HG02970 (cell line): Measurements from ENCODE around the gene TSBP1.

Experiments
- ATAC-seq: cut with Tn5 transposase; IDR thresholded peaks from one replicate; pipeline ENCODE4 v1.9.1; 2021; ENCODE audit warnings: mild to moderate bottlenecking, moderate library complexity, moderate number of reproducible peaks; ENCODE audit not compliant: unreplicated experiment, low FRiP score

Gene TSBP1, protein sequence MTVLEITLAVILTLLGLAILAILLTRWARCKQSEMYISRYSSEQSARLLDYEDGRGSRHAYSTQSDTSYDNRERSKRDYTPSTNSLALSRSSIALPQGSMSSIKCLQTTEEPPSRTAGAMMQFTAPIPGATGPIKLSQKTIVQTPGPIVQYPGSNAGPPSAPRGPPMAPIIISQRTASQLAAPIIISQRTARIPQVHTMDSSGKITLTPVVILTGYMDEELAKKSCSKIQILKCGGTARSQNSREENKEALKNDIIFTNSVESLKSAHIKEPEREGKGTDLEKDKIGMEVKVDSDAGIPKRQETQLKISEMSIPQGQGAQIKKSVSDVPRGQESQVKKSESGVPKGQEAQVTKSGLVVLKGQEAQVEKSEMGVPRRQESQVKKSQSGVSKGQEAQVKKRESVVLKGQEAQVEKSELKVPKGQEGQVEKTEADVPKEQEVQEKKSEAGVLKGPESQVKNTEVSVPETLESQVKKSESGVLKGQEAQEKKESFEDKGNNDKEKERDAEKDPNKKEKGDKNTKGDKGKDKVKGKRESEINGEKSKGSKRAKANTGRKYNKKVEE

DNA sequence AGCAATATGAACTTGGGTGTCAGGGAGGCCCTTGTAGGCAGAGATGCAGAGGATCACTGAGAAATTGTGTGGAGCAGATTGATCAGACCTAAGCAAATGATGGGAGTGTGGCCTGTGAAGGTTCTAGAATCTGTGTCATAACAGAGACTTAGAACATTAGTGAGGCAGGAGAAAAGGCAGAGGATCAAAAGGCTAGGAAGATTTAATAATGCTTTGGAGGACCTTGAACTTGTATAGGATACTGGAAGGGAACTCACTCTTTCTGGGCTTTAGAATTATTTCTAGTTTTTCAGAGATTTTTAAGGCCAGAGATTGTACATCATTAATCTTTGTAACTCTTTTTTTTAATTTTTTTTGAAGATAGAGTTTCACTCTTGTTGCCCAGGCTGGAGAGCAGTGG is at the start of gene TSBP1:
Gene TSBP1, minus strand, starts transcription at position 101 of the 400 bp plus-strand sequence. CDS start 197 bp downstream, outside the sequence.
- no peak for ATAC-seq

- ATAC-seq = no peak
Observed at GRCh38 chr6:32416036-32416435, 44.3 kb upstream of the TSBP1 start.

GRCh38 chr6:32415521-32416019 is 43.9 kb upstream of the TSBP1 start:
- ATAC-seq = no peak

DNA sequence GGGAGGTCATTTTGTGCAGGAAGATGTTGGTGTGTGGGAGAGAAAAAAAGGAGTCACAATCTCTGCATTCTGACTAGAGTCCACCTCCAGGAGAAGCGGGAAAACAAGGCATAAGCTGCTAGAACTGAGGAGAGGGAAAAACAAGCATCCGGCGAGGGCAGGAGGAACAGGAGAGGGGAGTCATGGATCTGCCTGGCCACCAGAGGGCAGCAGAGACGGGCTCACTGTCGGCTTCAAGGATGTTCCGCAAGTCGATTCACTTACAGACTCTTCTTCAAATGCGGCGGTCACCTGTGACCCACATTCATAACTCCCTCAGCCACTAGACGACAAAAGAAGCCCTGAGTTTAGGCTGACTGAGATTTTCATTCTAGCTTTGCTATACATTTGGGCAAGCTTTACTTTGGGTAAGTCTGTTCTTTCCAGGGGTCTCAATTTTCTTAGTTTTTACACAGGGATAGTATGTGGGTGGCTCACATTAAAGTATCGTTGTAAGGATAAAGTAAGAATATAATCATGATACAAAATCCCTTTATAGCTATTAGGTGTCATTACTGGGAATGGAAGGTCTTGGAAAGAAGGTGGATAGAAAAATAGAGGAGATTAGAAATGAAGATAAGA is 41.8 kb upstream of the TSBP1 start:
- no peak for ATAC-seq

GRCh38 chr6:32411566-32412327 is 40.0 kb upstream of the TSBP1 start:
- ATAC-seq = no peak

DNA sequence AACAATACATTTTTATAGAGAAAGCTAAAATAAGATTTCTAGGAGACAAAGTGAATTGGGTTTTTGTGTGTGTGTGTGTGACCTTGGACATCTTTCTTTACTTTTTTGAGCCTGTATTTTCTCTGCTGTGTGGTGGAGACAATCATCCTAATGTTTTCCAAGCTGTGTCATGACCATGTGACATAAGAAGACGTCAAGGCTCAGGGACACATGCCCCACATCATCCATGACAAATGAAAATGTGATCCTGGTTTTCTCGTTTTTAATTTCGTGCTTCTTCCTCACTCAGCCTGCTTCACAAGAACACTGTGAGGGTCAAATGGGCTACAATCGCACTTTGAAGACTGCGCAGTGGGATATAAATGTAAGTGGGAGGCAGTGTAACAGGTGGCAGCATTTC is 39.2 kb upstream of the TSBP1 start:
- no peak for ATAC-seq

DNA sequence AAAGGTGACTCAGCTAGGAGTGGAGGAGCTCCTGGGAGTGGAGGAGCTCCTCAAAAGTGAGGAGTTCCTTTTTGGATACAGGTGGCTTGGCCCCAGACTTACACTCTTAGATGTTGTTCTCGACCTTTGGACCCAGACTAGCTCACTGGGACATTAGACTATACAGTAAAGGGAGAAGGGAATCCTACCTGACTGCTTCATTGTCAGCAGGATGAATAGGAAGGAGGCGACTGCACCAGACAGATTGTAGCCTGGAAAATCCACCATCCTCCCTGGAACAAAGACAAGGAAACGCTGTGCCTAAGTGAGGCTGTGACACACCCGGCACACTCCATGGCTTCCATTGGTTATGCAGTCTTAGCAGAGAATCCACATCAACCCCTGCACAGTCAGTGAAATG is 35.2 kb upstream of the TSBP1 start, which contains the start of gene BTNL2:
Gene BTNL2, minus strand, starts transcription at position 325 of the 400 bp plus-strand sequence. Its CDS starts 58 bp downstream, at position 267.
- no peak for ATAC-seq

- no peak for ATAC-seq
Observed at GRCh38 chr6:32406197-32406596, 34.5 kb upstream of the TSBP1 start.

DNA sequence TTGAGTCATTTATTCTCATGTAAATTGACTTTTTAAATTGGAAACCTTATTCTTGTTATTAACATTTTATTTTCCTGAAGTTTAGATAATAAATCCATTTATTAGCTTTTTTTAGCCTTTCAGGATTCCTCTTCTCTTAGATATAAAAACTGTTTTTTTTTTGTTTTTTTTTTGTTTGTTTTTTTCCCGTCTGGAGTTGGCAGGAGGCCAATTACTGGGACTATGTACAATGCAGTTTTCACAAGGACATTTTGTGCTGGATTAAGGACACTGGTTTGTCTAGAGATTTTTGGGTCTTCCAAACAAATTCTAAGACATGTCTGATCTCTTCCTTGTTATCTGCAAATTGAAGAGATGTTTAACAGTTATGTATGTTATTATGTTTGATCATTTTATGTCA is 34.0 kb upstream of the TSBP1 start:
- ATAC-seq = no peak

- ATAC-seq = no peak
Observed at GRCh38 chr6:32402812-32403211, 31.1 kb upstream of the TSBP1 start.

DNA sequence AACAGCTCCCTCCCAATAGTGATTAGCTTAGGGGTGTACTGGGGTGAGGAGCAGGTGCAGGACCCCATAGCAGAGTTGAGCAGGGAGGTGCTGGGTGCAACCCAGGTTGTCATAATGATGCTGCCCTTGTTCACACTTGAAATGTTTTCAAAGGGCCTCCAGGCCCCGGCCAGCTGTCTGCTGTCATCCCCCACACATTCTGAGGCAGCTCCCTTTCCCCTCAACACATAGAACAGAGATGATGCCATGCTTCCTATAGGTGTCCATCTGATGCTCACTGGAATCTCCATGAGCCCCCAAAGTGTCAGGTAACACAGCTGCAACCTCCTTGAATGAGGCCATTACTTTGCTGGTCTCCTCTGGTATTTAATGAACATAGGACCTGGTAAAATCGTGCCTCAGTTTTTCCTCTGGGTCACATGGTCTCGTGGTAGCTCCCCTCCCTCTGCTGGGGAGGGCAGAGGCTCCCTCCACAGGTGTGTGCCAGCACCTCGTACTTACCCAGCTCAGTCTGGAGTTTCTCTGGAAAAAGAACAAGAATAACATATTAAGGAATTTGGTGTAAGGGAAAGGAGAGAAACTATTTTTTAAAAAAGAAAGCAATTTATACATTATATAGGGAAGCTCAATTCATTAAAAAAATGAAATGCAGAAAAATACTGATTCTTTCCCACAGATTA is 29.7 kb upstream of the TSBP1 start:
- ATAC-seq = no peak

DNA sequence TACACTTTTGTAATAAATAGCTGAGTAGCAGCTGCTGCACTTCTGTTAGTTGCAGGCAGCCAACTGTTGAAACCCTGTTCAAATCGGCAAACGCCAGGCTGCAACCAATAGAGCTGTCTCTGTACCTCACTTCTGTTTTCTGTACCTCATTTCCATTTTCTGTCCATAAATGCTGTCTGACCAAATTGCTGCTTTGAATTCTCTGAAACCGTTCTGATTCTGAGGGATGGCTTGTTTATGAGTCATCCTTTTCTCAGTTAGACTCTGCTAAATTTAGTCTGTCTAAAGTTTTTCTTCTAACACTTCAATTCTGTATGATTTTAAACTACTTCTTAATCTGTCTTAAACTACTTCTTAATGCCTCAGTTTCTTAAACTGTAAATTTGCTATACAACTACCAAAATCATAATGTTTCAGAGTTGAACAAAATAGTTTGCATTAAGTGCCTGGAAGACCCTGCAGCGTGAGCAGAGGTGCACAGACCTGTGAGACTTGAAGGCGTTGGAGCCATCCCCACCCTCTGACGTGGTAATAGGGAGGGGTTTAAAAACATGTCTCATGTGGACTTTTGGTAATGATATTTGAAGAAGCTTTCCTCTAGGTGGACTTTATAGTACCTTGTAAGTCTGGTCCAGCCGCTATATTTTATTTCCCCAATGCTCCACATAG is 25.7 kb upstream of the TSBP1 start:
- ATAC-seq = no peak

- ATAC-seq = no peak
Observed at GRCh38 chr6:32396028-32396427, 24.3 kb upstream of the TSBP1 start.

DNA sequence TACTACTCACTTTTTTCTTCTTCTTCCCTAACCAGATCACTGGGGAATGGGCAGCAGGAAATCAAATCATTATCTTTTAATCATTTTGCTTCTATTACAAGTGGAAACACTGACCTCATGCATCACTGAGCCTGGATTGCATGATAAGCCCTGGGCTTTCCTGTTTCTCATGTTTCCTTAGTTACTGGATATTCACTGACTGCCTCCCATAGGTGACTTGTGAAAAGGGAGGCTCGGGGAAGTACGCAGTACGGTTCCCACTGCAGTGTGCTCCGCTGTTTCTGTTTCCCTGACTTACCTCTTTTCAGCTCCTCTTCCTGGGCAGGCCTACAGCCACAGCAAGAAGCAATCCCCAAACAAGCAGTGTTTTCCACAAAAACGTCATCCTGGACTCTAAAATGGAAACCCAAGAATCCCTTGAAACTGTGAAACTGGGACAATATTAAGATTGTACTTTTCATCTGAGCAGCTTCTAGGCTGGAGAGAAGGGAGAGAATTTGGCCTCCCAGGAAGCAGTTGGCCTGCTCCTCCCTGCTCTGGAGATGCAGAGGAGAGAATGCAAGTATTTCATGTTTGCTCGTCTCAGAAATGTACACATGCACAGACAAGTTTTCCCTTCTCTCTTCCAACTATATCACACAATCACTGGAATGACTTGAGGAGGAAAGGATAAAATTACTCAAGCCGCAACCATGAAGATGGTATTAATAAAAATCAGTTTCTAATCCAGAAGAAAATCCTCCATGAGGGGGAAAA is 22.1 kb upstream of the TSBP1 start:
- ATAC-seq = no peak

- no peak for ATAC-seq
Observed at GRCh38 chr6:32391505-32391904, 19.8 kb upstream of the TSBP1 start.

DNA sequence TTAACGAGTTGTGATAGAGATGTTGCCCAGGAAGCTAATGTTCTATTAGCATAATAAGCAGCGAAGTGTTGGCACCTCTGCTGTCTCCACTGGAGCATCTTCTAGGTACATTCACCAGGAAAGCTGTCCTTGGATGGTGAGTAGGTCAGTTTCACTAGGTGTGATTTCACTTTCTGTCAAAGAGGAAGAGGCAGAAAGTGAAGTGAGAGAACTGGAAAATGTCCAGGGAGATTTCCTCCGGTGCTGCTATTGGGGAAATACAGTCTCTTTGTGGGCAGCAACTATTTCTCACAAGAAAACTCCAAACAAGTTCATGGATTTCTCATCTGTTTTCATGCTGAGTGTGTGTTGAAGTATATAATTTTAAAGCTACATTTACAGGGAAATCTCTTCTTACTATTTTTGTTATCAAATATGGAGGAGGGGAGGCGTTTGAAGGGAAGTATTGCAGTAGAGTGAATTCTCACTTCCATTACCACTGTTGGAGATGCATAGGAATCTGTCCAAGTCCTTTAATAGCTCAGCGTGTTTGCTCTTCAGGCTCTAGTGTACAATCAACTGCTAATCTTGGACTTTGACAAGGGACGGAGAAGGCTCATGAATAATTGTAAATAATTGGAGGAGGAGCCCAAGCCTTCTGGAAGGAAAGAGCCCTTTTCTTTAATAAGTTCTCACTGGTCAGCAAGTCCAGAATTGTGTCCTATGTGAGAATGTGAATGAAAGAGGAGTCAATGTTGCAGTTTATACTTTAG is 16.1 kb upstream of the TSBP1 start:
- no peak for ATAC-seq

- no peak for ATAC-seq
Observed at GRCh38 chr6:32386040-32386439, 14.3 kb upstream of the TSBP1 start.

DNA sequence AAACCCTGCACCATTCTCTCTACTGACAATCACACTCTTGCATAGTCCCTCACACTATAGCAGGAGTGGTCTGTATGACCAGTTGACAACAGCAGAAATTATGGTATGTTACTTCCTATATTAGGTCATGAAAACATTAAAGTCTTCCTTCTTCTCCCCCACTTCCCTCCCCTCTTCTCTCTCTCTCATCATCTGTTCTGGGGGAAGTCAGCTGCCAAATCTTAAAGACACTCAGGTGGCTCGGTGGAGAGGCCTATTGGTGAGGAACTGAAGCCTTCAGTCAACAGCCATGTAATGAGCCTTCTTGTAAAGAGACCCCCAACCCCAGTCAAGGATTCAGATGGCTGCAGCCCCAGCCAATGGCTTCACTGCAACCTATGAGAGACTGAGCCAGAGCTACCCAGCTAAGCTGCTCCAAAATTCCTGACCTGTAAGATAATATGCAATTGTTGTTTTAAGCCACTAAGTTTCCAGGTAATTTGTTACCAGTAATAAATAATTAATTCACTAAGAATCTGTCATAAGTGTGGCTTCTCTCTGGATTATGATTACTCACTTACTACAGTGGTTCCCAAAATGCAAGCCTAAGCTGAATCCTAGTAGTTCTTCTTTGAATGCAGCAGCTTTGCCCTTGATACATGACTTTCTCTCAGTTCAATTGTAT is 11.2 kb upstream of the TSBP1 start:
- ATAC-seq = no peak
